ENCODE data around the gene FSTL4.

FSTL4 gene

GRCh38 chr5:133526368-133526767 lies 86.0 kb downstream of the FSTL4 start:
- no peak for DNase-seq (ENCODE audit: extremely low read depth, low read depth)
- TF ChIP-seq CTCF (IDR thresholded peaks at IDR 0.05; ENCODE audit: low read depth, low read length) = no peak

- DNase-seq (ENCODE audit: extremely low read depth, low read depth) = no peak
- TF ChIP-seq CTCF (IDR thresholded peaks at IDR 0.05; ENCODE audit: low read depth, low read length) = no peak
Measured at GRCh38 chr5:133525126-133525525, 87.2 kb downstream of the FSTL4 start.

- no peak for TF ChIP-seq CTCF (IDR thresholded peaks at IDR 0.05; ENCODE audit: low read depth, low read length)
- DNase-seq (ENCODE audit: extremely low read depth, low read depth) = no peak
Measured at GRCh38 chr5:133524666-133525065, 87.7 kb downstream of the FSTL4 start.

GRCh38 chr5:133523961-133524586 lies 88.3 kb downstream of the FSTL4 start:
- TF ChIP-seq CTCF (IDR thresholded peaks at IDR 0.05; ENCODE audit: low read depth, low read length) = no peak
- DNase-seq (ENCODE audit: extremely low read depth, low read depth) = no peak

GRCh38 chr5:133523013-133523658 lies 89.2 kb downstream of the FSTL4 start:
- no peak for DNase-seq (ENCODE audit: extremely low read depth, low read depth)
- no peak for TF ChIP-seq CTCF (IDR thresholded peaks at IDR 0.05; ENCODE audit: low read depth, low read length)

- TF ChIP-seq CTCF (IDR thresholded peaks at IDR 0.05; ENCODE audit: low read depth, low read length) = no peak
- DNase-seq (ENCODE audit: extremely low read depth, low read depth) = no peak
Measured at GRCh38 chr5:133521801-133522200, 90.5 kb downstream of the FSTL4 start.

GRCh38 chr5:133520991-133521706 lies 91.2 kb downstream of the FSTL4 start:
- DNase-seq (ENCODE audit: extremely low read depth, low read depth) = no peak
- no peak for TF ChIP-seq CTCF (IDR thresholded peaks at IDR 0.05; ENCODE audit: low read depth, low read length)
